CD4-positive, alpha-beta memory T cell (primary cell): ENCODE results near the gene GPR26. TPM values are rescaled to one million over a fixed set of nuclear protein-coding genes. Genes with fewer than 3 reads are reported as not detected.

Source experiments
- CTCF ChIA-PET: fragments of 350-600 bp; sonication (Branson Sonifier 250); formaldehyde crosslinking; loops from one replicate; lab custom pipeline; 2021; ENCODE audit warnings: inconsistent platforms; ENCODE audit not compliant: partially characterized antibody; lab: Charles Lee
- POLR2A ChIA-PET: fragments of 350-600 bp; sonication (Branson Sonifier 250); formaldehyde crosslinking; loops from one replicate; lab custom pipeline; 2021; ENCODE audit not compliant: partially characterized antibody; lab: Charles Lee
- DNase-seq, 5 donors: peaks; one replicate each; pipeline versions ENCODE4 v3.0.0 to v3.0.0-alpha.2; 2020 to 2022; ENCODE audit warnings: mixed read lengths in 1 of 5
- H3K27ac ChIP-seq: one replicate; pipeline ENCODE4 v1.7.0; 2013; ENCODE audit warnings: low read depth, low read length
- H3K27me3 ChIP-seq: 2 replicates; pipeline ENCODE4 v1.7.0; 2013; ENCODE audit warnings: mild to moderate bottlenecking, low read length, moderate library complexity; ENCODE audit not compliant: insufficient read depth
- H3K36me3 ChIP-seq: 2 replicates; pipeline ENCODE4 v1.7.0; 2013; ENCODE audit warnings: mild to moderate bottlenecking, low read length, moderate library complexity; ENCODE audit not compliant: insufficient read depth
- H3K4me1 ChIP-seq: 2 replicates; pipeline ENCODE4 v1.7.0; 2013; ENCODE audit warnings: mild to moderate bottlenecking, low read length, moderate library complexity; ENCODE audit not compliant: insufficient read depth
- H3K4me3 ChIP-seq, 2 donors: one replicate each; pipeline ENCODE4 v1.7.0; 2013; ENCODE audit warnings: low read length in 2 of 2, mild to moderate bottlenecking in 1 of 2
- H3K9me3 ChIP-seq, 2 donors: one replicate each; pipeline ENCODE4 v1.7.0; 2013; ENCODE audit warnings: low read length in 2 of 2, control low read depth in 1 of 2; ENCODE audit not compliant: control insufficient read depth in 1 of 2
- H3K27ac Mint-ChIP-seq, 7 donors: one replicate each; pipeline ENCODE4 v1.8.0; 2020 to 2021; ENCODE audit warnings: mixed read lengths in 7 of 7, mild to moderate bottlenecking in 6 of 7, inconsistent platforms in 3 of 7, moderate library complexity in 3 of 7
- H3K27me3 Mint-ChIP-seq, 2 donors: one replicate each; pipeline ENCODE4 v1.8.0; 2020 to 2021; ENCODE audit warnings: mixed read lengths in 2 of 2
- H3K36me3 Mint-ChIP-seq, 2 donors: one replicate each; pipeline ENCODE4 v1.8.0; 2020 to 2021; ENCODE audit warnings: mixed read lengths in 2 of 2, inconsistent platforms in 1 of 2, mild to moderate bottlenecking in 1 of 2
- H3K4me1 Mint-ChIP-seq, 4 donors: one replicate each; pipeline ENCODE4 v1.8.0; 2020 to 2021; ENCODE audit warnings: mixed read lengths in 4 of 4, mild to moderate bottlenecking in 1 of 4
- H3K4me3 Mint-ChIP-seq, 8 donors: one replicate each; pipeline ENCODE4 v1.8.0; 2020 to 2021; ENCODE audit warnings: mixed read lengths in 8 of 8, mild to moderate bottlenecking in 7 of 8, moderate library complexity in 6 of 8, inconsistent platforms in 3 of 8
- H3K9me3 Mint-ChIP-seq, 8 donors: one replicate each; pipeline ENCODE4 v1.8.0; 2020 to 2021; ENCODE audit warnings: mixed read lengths in 8 of 8, mild to moderate bottlenecking in 5 of 8, inconsistent platforms in 3 of 8, moderate library complexity in 1 of 8
- intact Hi-C: fragments of 100-400 bp; cut with micrococcal nuclease; formaldehyde crosslinking; loops from one replicate; pipeline ENCODE4 v1.15.1; 2023
- polyA plus RNA-seq, 2 donors: library from polyadenylated mRNA; unstranded; fragments of 300-500 nt; fragmentation: Illumina TruSeq; gene quantifications; one replicate each; pipeline ENCODE4 v1.2.3, GENCODE V29; 2021
- total RNA-seq, 2 experiments: library from RNA; stranded (reverse); gene quantifications; one replicate each; pipeline ENCODE4 v1.2.3, GENCODE V29; 2021

The GPR26 gene, protein sequence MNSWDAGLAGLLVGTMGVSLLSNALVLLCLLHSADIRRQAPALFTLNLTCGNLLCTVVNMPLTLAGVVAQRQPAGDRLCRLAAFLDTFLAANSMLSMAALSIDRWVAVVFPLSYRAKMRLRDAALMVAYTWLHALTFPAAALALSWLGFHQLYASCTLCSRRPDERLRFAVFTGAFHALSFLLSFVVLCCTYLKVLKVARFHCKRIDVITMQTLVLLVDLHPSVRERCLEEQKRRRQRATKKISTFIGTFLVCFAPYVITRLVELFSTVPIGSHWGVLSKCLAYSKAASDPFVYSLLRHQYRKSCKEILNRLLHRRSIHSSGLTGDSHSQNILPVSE
- total RNA-seq (not detected), polyA plus RNA-seq (not detected)

- H3K4me3 ChIP-seq = no peak within 1 kb of the TSS
- no peak for DNase-seq
- peaks cover 4 to 12% of the 10 kb centered on the region in 2 donors for H3K27me3 Mint-ChIP-seq
- peaks cover 0 to 2% of the 10 kb centered on the region in 2 donors for H3K36me3 Mint-ChIP-seq
- peaks cover 0 to 15% (median 5%) of the 10 kb centered on the region in 8 donors for H3K9me3 Mint-ChIP-seq
- H3K4me3 Mint-ChIP-seq = no peak within 1 kb of the TSS
- no peaks in the 10 kb centered on the region for H3K4me1 ChIP-seq
- no peaks in the 10 kb centered on the region for H3K4me1 Mint-ChIP-seq
- no peak within 1 kb of the TSS for H3K27ac ChIP-seq
- intact Hi-C loops = no loop called here
- H3K27ac Mint-ChIP-seq = no peak within 1 kb of the TSS
- H3K27me3 ChIP-seq = no peaks in the 10 kb centered on the region
- ChIA-PET POLR2A (no interaction called here), CTCF (no interaction called here)
- H3K9me3 ChIP-seq = no peaks in the 10 kb centered on the region
- H3K36me3 ChIP-seq = no peaks in the 10 kb centered on the region
Observed at GRCh38 chr10:123666318-123667236, at the start of gene GPR26. TSS of gene GPR26 (plus strand) at chr10:123666355. CDS start at chr10:123666408, 53 bp downstream.

GRCh38 chr10:123618224-123618623, 47.9 kb upstream of the GPR26 start:
- Mint-ChIP-seq H3K4me1 (no peaks in the 10 kb centered on the region), H3K4me3 (no peak overlapping the region), H3K27ac (no peak overlapping the region), H3K27me3 (peaks cover 5 to 11% of the 10 kb centered on the region in 2 donors), H3K9me3 (peaks cover 0 to 4% (median 3%) of the 10 kb centered on the region in 8 donors), H3K36me3 (no peaks in the 10 kb centered on the region)
- no peaks in the 10 kb centered on the region for H3K27me3 ChIP-seq
- no peak for DNase-seq
- no peaks in the 10 kb centered on the region for H3K9me3 ChIP-seq
- CTCF ChIA-PET = no interaction called here
- POLR2A ChIA-PET = no interaction called here
- H3K27ac ChIP-seq = no peak overlapping the region
- H3K36me3 ChIP-seq = no peaks in the 10 kb centered on the region
- no peak overlapping the region for H3K4me3 ChIP-seq
- no peaks in the 10 kb centered on the region for H3K4me1 ChIP-seq
- intact Hi-C loops = no loop called here

- intact Hi-C loops = no loop called here
- H3K27ac Mint-ChIP-seq = no peak overlapping the region
- peaks cover 3 to 11% of the 10 kb centered on the region in 2 donors for H3K27me3 Mint-ChIP-seq
- no peak overlapping the region for H3K4me3 ChIP-seq
- H3K27ac ChIP-seq = no peak overlapping the region
- no peaks in the 10 kb centered on the region for H3K27me3 ChIP-seq
- POLR2A ChIA-PET = no interaction called here
- peaks cover 0 to 7% (median 3%) of the 10 kb centered on the region in 8 donors for H3K9me3 Mint-ChIP-seq
- no peaks in the 10 kb centered on the region for H3K36me3 ChIP-seq
- no peaks in the 10 kb centered on the region for H3K9me3 ChIP-seq
- H3K4me3 Mint-ChIP-seq = no peak overlapping the region
- CTCF ChIA-PET = no interaction called here
- H3K4me1 Mint-ChIP-seq = no peaks in the 10 kb centered on the region
- no peak for DNase-seq
- no peaks in the 10 kb centered on the region for H3K36me3 Mint-ChIP-seq
- H3K4me1 ChIP-seq = no peaks in the 10 kb centered on the region
Observed at GRCh38 chr10:123619067-123619855, 46.9 kb upstream of the GPR26 start.

DNA sequence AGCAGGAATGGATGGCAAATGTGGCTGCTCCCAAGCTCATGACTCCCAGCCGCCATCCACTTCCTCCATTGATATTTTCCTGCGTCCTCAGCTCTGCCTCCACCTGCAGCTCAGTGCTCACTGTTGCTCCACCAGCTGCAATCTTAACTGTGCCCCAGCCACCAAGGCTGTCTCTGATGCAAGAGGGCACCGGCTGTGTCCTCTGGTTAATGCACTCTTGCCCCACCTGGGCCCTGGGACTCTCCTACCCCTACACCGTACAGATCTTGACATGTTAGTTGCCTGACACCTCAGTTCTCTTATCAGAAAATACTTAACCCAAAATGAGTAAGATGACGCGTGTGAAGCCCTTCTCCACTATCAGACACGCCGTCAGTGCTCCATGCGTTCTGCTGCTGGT, 45.5 kb upstream of the GPR26 start:
- Histone ChIP-seq H3K4me3 (no peak overlapping the region), H3K36me3 (no peaks in the 10 kb centered on the region), H3K4me1 (no peaks in the 10 kb centered on the region), H3K27me3 (no peaks in the 10 kb centered on the region), H3K27ac (no peak overlapping the region), H3K9me3 (no peaks in the 10 kb centered on the region)
- Mint-ChIP-seq H3K4me3 (no peak overlapping the region), H3K9me3 (peaks cover 0 to 8% (median 2%) of the 10 kb centered on the region in 8 donors), H3K27me3 (peaks cover 3 to 11% of the 10 kb centered on the region in 2 donors), H3K36me3 (no peaks in the 10 kb centered on the region), H3K27ac (no peak overlapping the region), H3K4me1 (no peaks in the 10 kb centered on the region)
- DNase-seq = no peak
- ChIA-PET CTCF (no interaction called here), POLR2A (no interaction called here)
- intact Hi-C loops = no loop called here

- CTCF ChIA-PET = no interaction called here
- peaks cover 0 to 8% (median 2%) of the 10 kb centered on the region in 8 donors for H3K9me3 Mint-ChIP-seq
- H3K27me3 ChIP-seq = no peaks in the 10 kb centered on the region
- no peaks in the 10 kb centered on the region for H3K4me1 Mint-ChIP-seq
- POLR2A ChIA-PET = no interaction called here
- H3K27ac Mint-ChIP-seq = no peak overlapping the region
- no peaks in the 10 kb centered on the region for H3K4me1 ChIP-seq
- H3K36me3 Mint-ChIP-seq = no peaks in the 10 kb centered on the region
- H3K4me3 Mint-ChIP-seq = no peak overlapping the region
- H3K4me3 ChIP-seq = no peak overlapping the region
- peaks cover 3 to 11% of the 10 kb centered on the region in 2 donors for H3K27me3 Mint-ChIP-seq
- H3K9me3 ChIP-seq = no peaks in the 10 kb centered on the region
- no peak overlapping the region for H3K27ac ChIP-seq
- intact Hi-C loops = no loop called here
- DNase-seq = no peak
- no peaks in the 10 kb centered on the region for H3K36me3 ChIP-seq
Observed at GRCh38 chr10:123621492-123621891, 44.7 kb upstream of the GPR26 start.

DNA sequence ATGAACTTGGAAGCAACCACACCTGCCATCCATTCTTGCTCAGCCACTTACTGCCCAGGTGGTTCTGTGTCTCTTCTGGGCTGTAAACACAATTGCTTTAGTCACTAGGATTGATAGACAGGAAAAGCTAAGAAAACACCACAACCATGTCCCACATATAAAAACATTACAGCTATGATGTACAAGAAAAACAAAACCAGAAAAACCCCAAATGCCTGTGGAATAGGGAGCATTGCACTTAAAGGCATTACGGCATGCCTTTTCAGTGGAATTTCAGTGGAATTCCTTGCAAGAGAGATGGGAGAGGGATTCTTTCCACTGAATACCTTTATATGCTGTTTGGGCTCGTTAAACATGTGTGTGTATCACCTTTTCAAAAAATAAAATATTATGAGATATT, 44.2 kb upstream of the GPR26 start:
- Mint-ChIP-seq H3K4me3 (no peak overlapping the region), H3K27me3 (peaks cover 3 to 11% of the 10 kb centered on the region in 2 donors), H3K4me1 (no peaks in the 10 kb centered on the region), H3K36me3 (no peaks in the 10 kb centered on the region), H3K27ac (no peak overlapping the region), H3K9me3 (peaks cover 0 to 8% (median 2%) of the 10 kb centered on the region in 8 donors)
- H3K4me3 ChIP-seq = no peak overlapping the region
- no peaks in the 10 kb centered on the region for H3K9me3 ChIP-seq
- H3K27me3 ChIP-seq = no peaks in the 10 kb centered on the region
- ChIA-PET CTCF (no interaction called here), POLR2A (no interaction called here)
- intact Hi-C loops = no loop called here
- no peaks in the 10 kb centered on the region for H3K36me3 ChIP-seq
- H3K27ac ChIP-seq = no peak overlapping the region
- no peak for DNase-seq
- no peaks in the 10 kb centered on the region for H3K4me1 ChIP-seq

GRCh38 chr10:123622381-123622780, 43.8 kb upstream of the GPR26 start:
- POLR2A ChIA-PET = no interaction called here
- no peaks in the 10 kb centered on the region for H3K36me3 Mint-ChIP-seq
- no peak overlapping the region for H3K4me3 Mint-ChIP-seq
- H3K4me1 ChIP-seq = no peaks in the 10 kb centered on the region
- no peaks in the 10 kb centered on the region for H3K36me3 ChIP-seq
- no peak for DNase-seq
- H3K9me3 Mint-ChIP-seq = peaks cover 0 to 8% (median 2%) of the 10 kb centered on the region in 8 donors
- no peaks in the 10 kb centered on the region for H3K27me3 ChIP-seq
- intact Hi-C loops = no loop called here
- CTCF ChIA-PET = no interaction called here
- H3K9me3 ChIP-seq = no peaks in the 10 kb centered on the region
- H3K4me3 ChIP-seq = no peak overlapping the region
- no peak overlapping the region for H3K27ac Mint-ChIP-seq
- peaks cover 5 to 11% of the 10 kb centered on the region in 2 donors for H3K27me3 Mint-ChIP-seq
- no peak overlapping the region for H3K27ac ChIP-seq
- no peaks in the 10 kb centered on the region for H3K4me1 Mint-ChIP-seq
